Esophagus squamous epithelium (tissue), 5 donors: ENCODE results near the gene CDK11B. TPM values are rescaled to one million over a fixed set of nuclear protein-coding genes. Genes with fewer than 3 reads are reported as not detected.

Experiments
- DNase-seq: peaks from one replicate; lab custom pipeline; 2025; lab: John Stamatoyannopoulos, UW
- H3K27ac ChIP-seq, 4 donors: fragments of 200-600 bp; sonication (generic); one replicate each; pipeline ENCODE4 v1.5.1; 2016 to 2019; ENCODE audit warnings: mild to moderate bottlenecking in 1 of 4
- H3K27me3 ChIP-seq, 4 donors: fragments of 200-600 bp; sonication (generic); 1 replicate in 3 of 4; 2 replicates in 1 of 4; pipeline versions ENCODE4 v1.5.1 to v1.6.0; 2017 to 2021; ENCODE audit warnings: antibody characterized with exemption in 1 of 4
- H3K36me3 ChIP-seq, 3 donors: fragments of 200-600 bp; sonication (generic); one replicate each; pipeline ENCODE4 v1.5.1; 2016 to 2019
- H3K4me1 ChIP-seq, 3 donors: fragments of 200-600 bp; sonication (generic); one replicate each; pipeline ENCODE4 v1.5.1; 2017 to 2019
- H3K4me3 ChIP-seq, 4 donors: fragments of 200-600 bp; sonication (generic); 1 replicate in 3 of 4; 2 replicates in 1 of 4; pipeline ENCODE4 v1.5.1; 2016 to 2019; ENCODE audit warnings: mild to moderate bottlenecking in 2 of 4, moderate library complexity in 1 of 4
- H3K9me3 ChIP-seq, 3 donors: fragments of 200-600 bp; sonication (generic); one replicate each; pipeline ENCODE4 v1.5.1; 2016 to 2019
- CTCF ChIP-seq, 6 experiments: fragments of 450-650 bp in 4 of 6; fragments of 200-600 bp in 2 of 6; sonication (generic) in 2 of 6; IDR thresholded peaks; one replicate each; pipeline ENCODE4 v1.5.1; 2016 to 2019; ENCODE audit warnings: antibody characterized with exemption in 6 of 6, mild to moderate bottlenecking in 4 of 6, moderate library complexity in 4 of 6
- POLR2A ChIP-seq, 4 donors: fragments of 450-650 bp; IDR thresholded peaks; one replicate each; pipeline ENCODE4 v1.6.1; 2017; ENCODE audit warnings: antibody characterized with exemption in 4 of 4, mild to moderate bottlenecking in 4 of 4, moderate library complexity in 3 of 4
- WGBS, 2 donors: methylation state at CpG; one replicate each; pipeline ENCODE4 v1.1.5; 2018; 5-methylcytosine and 5-hydroxymethylcytosine counted together
- intact Hi-C: fragments of 100-400 bp; cut with DNase I; formaldehyde crosslinking; loops from one replicate; pipeline ENCODE4 v1.15.0; 2022
- total RNA-seq, 4 donors: library from RNA; depleted of rRNA; stranded (reverse); fragments of >200 nt; gene quantifications; one replicate each; pipeline ENCODE4 v1.1.0, GENCODE V29; 2016
- donor health status: DM: yes; HTN: yes; CAD: no.

Gene CDK11B
- total RNA-seq, 4 donors from 2014 or later, result 10.1 to 17.2 (median 13.7) TPM

GRCh38 chr1:1684031-1684681 is 25.4 kb upstream of the CDK11B start:
- TF ChIP-seq CTCF (IDR thresholded peaks at IDR 0.05) (no peak), POLR2A (IDR thresholded peaks at IDR 0.05) (no peak)
- WGBS, 2 donors, result 92% methylated on average over 16 to 19 of the region's 28 CpGs
- H3K36me3 ChIP-seq, result peaks cover 0 to 21% (median 0%) of the 10 kb centered on the region in 3 donors
- no peak for DNase-seq
- no peak overlapping the region for H3K4me3 ChIP-seq
- peaks cover 9 to 45% (median 14%) of the 10 kb centered on the region in 3 donors for H3K4me1 ChIP-seq
- H3K27me3 ChIP-seq, result no peaks in the 10 kb centered on the region
- intact Hi-C loops, result no loop called here
- H3K27ac ChIP-seq, result peak overlapping the region in 2 of 4 donors; percentile 0 to 14
- H3K9me3 ChIP-seq, result no peaks in the 10 kb centered on the region

- Histone ChIP-seq H3K4me1 (peaks cover 15 to 54% (median 23%) of the 10 kb centered on the region in 3 donors), H3K4me3 (no peak overlapping the region), H3K9me3 (no peaks in the 10 kb centered on the region), H3K27me3 (no peaks in the 10 kb centered on the region), H3K36me3 (peaks cover 0 to 21% (median 0%) of the 10 kb centered on the region in 3 donors), H3K27ac (peak overlapping the region in 2 of 4 donors; percentile 29 to 44)
- intact Hi-C loops, result no loop called here
- TF ChIP-seq POLR2A (IDR thresholded peaks at IDR 0.05) (no peak), CTCF (IDR thresholded peaks at IDR 0.05) (no peak)
- 77 to 84% methylated on average over 19 to 26 of the region's 26 CpGs for WGBS, 2 donors
- DNase-seq, result no peak
Measured at GRCh38 chr1:1683104-1683905, 24.5 kb upstream of the CDK11B start.

- Histone ChIP-seq H3K27ac (no peak overlapping the region), H3K27me3 (no peaks in the 10 kb centered on the region), H3K9me3 (no peaks in the 10 kb centered on the region), H3K36me3 (peaks cover 0 to 21% (median 0%) of the 10 kb centered on the region in 3 donors), H3K4me3 (no peak overlapping the region), H3K4me1 (peaks cover 9 to 37% (median 19%) of the 10 kb centered on the region in 3 donors)
- WGBS, 2 donors, result 62 to 83% methylated on average over 6 to 7 of the region's 11 CpGs
- no peak for TF ChIP-seq CTCF (IDR thresholded peaks at IDR 0.05)
- TF ChIP-seq POLR2A (IDR thresholded peaks at IDR 0.05), result no peak
- no peak for DNase-seq
- intact Hi-C loops, result no loop called here
Measured at GRCh38 chr1:1680912-1681273, 22.1 kb upstream of the CDK11B start.

- 90 to 93% methylated on average over 26 to 31 of the region's 32 CpGs for WGBS, 2 donors
- Histone ChIP-seq H3K4me3 (no peak overlapping the region), H3K27ac (no peak overlapping the region), H3K4me1 (peaks cover 9 to 31% (median 19%) of the 10 kb centered on the region in 3 donors), H3K27me3 (no peaks in the 10 kb centered on the region), H3K36me3 (peaks cover 0 to 21% (median 0%) of the 10 kb centered on the region in 3 donors), H3K9me3 (no peaks in the 10 kb centered on the region)
- TF ChIP-seq CTCF (IDR thresholded peaks at IDR 0.05) (no peak), POLR2A (IDR thresholded peaks at IDR 0.05) (no peak)
- intact Hi-C loops, result no loop called here
- DNase-seq, result no peak
Measured at GRCh38 chr1:1680031-1680911, 21.5 kb upstream of the CDK11B start.
